GM18858 (cell line): ENCODE measurements around the gene UBL3.

ENCODE experiments used
- ATAC-seq: cut with Tn5 transposase; IDR thresholded peaks from one replicate; pipeline ENCODE4 v1.9.1; 2021; ENCODE audit not compliant: unreplicated experiment

UBL3 gene

DNA sequence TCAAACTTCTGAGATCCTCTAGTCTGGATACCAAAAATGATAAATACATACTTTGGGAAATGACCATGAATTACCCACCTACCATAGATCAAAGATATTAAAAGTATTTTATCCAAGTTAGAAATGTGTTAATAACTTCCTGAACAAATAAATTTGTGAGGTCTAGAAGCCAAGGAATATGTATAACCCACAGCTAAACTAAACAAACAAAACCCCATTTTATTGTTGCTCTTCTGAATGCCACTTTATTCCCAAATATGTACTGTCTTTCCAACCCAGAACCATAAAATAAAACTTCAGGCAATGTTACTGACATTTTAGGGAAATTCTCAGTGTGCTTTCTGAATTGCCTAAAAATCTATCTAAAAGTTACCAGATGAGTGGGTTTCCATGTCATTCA lies 35.1 kb downstream of the UBL3 start:
- ATAC-seq = no peak

GRCh38 chr13:29810898-29811297 lies 39.5 kb downstream of the UBL3 start:
- no peak for ATAC-seq

- ATAC-seq = peak; percentile 42
Measured at GRCh38 chr13:29810145-29810742, 40.2 kb downstream of the UBL3 start.

- ATAC-seq = no peak
Measured at GRCh38 chr13:29808264-29808663, 42.2 kb downstream of the UBL3 start.

- ATAC-seq = no peak
Measured at GRCh38 chr13:29805994-29806979, 44.1 kb downstream of the UBL3 start.

DNA sequence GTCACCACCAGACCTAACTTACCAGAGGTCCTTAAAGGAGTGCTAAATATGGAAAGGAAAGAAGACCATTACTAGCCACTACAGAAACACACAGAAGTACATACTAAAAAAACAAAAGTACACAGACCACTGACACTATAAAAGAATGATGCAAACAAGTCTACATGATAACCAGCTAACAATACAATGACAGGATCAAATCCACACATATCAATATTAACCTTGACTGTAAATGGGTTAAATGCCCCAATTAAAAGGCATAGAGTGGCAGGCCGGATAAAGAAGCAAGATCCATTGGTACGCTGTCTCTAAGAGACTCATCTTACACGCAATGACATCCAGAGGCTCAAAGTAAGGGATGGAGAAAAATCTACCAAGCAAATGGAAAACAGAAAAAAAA lies 47.2 kb downstream of the UBL3 start:
- ATAC-seq = no peak

DNA sequence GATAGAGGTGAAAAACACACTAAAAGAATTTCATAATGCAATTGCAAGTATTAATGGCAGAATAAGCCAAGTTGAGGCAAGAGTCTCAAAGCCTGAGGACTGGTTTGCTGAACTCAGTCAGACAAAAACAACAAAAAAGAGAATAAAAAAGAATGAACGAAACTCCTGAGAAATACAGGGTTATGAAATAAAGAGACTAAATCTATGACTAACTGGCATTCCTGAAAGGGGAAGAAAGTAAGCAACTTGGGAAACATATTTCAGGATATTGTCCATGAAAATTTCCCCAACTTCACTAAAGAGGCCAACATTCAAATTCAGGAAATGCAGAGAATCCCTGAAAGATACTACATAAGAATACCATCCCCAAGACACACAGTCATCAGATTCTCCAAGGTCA lies 47.8 kb downstream of the UBL3 start:
- ATAC-seq = no peak

DNA sequence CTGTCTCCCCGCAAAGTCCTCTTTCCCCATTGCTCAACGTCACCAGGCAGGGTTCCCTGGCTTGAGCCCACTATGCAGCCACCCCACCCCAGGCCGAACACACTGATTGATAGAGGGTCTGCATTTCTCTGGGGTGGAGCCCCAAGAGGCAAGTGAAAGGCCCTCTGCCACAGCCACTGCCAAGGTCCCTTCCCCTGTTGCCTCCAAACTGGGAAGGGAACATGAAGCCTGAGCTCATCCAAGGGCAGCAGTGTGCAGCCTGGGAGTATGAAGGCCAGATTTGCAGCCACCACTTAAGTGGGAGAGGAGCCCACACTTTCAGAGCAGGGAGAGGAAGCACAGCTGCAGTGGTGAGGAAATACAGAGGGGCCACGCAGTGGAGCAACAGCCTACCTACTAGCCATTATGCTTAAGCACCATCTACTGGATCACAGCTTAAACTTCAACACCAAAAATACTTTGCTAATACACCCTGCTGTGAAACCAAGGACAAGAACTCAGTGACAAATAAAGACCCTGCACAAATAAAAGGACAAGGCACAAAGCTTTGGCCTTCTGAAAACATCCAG lies 48.6 kb downstream of the UBL3 start:
- ATAC-seq = no peak

DNA sequence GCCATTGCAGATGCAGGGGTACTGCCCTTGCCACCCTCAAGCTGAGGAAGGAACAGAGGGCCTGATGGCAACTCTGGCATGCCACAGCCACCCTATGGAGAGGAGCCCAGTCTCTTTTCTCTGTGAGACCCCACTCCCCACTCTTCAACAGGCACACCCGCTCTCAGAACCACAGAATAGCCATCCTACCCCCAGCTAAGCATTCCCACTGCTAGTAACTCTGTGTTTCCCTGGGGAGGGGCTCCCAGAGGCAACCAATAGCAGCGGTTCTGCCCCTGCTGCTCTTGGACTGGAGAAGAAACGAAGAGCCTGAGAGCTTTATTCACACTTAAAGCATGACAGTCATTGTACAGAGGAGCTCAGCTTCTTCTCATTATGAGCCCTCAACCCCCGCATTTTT lies 49.3 kb downstream of the UBL3 start:
- no peak for ATAC-seq

DNA sequence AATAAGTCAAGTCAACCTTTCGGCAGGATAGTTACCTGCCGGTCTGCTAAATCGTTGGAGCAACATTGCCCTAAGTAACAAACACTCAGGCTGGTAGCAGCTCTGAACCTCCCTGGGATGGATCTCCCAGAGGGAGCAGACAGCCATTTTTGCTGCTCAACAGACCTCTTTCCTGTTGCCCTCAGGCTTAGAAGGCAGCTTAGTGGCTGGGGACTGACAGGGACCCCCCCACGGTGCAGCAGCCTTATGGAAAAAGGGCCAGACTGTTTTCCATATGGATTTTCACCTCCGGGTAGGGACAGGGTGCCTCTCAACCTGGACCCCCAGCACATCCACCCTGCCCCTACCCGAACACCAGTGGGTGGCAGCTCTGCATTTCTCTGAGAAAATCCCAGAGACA lies 49.7 kb downstream of the UBL3 start:
- no peak for ATAC-seq

- ATAC-seq = no peak
Measured at GRCh38 chr13:29799041-29799440, 51.4 kb downstream of the UBL3 start.

DNA sequence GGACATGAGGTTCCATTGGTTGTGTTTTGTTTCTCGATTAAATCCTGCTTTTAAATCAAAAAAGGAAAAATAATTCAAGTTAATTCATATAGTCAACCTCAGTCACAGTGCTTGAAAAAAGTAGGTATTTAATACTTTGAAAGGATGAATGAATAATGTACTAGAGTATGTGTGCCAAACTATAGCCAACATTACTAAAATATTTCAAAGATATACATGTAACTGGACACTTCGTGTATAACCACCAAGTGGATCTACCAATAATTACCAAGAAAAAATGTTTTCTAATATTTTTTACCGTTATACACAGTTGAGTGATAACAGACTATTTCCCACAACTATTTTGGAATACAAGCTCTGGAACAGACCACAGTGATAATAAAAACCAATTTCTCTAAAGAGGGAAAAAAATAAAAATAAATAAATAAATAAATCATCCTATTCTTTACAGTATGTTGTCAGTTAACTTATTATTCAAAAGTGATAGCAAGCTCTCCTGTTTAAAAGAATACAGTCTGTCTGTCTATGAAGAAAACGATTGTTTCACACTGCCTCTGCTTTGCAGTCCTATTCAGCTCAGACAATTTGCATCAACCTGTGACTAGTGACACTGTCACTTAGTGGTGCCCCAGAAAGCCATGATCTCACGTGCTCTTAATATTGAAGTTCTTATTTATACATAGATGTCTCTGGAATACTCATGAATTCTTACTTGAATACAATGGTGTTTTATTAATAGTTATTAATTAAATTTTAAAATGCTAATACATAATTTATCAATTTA lies 58.2 kb downstream of the UBL3 start:
- no peak for ATAC-seq

DNA sequence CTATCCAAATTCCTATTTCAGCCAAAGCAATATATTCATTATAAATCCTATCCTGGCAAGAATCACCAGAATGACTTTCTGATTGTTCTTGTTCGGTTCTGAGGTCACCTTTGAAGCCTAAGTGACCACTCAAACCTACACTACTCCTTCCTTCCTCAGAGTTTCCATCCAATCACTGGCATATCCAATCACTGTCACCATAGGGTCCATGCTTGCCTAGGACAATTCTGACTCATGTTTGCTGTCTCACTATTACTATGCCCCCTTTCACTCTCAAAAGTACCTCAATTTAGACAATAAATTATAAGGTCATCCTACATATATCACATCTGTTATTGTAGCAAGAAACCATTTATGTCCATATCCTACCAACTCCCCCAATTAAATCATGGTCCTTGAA lies 58.9 kb downstream of the UBL3 start:
- ATAC-seq = no peak

GRCh38 chr13:29786698-29787097 lies 63.7 kb downstream of the UBL3 start:
- no peak for ATAC-seq

GRCh38 chr13:29785978-29786377 lies 64.4 kb downstream of the UBL3 start:
- ATAC-seq = no peak

DNA sequence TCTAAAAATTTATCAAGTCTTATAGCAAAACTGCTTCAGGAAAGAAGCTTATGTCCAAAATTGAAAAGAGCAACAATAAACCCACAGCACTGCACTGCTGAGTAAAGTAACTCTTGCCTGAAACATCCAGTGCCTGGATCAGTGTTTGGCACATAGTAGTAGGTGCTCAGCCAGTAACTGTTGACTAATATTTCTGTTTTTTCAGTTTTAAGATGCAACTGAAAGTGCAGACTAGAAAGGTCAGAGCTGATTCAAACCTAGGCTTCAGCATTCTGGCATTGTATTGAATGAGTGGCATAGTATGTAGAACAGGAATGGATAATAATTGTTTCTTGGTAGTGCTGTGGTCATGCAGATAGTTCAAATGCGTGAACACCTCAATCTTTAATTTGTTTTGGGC lies 67.6 kb downstream of the UBL3 start:
- peak; percentile 58 for ATAC-seq

DNA sequence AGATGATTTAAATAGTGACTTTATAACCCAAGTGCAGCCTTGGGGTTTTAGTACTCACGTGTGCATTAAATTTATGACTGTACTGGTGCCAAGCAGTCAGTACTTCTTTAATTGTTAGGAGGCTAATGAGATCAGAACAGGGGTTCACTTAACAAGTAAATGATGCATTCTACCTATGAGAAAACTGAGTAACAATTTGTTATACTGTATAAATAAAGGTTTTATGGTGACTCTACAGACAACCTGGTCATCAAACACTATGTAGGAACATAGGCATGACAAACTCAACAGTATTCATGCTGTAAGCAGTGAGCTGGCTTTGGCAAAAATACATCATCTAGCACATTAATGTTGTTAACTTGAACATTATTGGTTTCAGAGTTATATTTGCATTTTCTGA lies 75.6 kb downstream of the UBL3 start:
- ATAC-seq = no peak

DNA sequence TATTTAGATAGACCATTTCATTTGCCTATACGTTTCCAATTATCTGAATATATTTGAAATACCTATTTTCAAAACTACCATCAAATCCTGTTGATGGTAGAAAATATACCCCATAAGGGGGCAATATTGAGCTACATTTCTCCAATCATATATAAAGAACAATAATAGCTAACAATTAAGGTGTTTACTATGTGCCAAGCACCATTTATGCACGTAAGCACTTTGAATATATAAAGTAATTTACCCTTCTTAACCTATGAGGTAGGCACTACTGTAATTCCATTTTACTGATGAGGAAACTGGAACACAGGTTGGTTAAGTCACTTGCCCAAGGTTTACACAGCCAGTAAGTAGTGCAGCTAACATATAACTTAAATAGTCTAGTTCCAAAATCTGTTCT lies 79.2 kb downstream of the UBL3 start:
- no peak for ATAC-seq

DNA sequence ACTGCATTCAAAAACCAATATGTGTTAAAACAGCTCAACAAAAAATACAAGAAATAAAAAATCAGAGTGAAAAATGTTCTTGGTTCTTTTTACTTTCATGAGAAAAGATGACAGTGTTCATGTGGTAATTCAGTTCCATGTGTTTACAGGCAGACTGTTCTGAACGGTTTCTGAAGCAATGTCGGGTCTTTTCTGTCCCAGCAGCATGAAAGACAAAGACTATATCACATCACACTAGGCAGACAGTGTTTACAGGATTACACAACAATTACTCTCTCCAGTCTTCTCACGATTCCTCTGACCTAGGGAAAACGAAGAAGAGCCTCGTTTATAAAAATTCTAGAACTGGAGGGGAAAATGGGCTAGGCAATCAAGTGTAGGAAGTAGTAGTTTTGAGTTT lies 83.4 kb downstream of the UBL3 start:
- no peak for ATAC-seq

- no peak for ATAC-seq
Measured at GRCh38 chr13:29763436-29764180, 86.8 kb downstream of the UBL3 start.

GRCh38 chr13:29761815-29762214 lies 88.6 kb downstream of the UBL3 start:
- ATAC-seq = no peak
